Measurements from ENCODE around the gene TRIM63.

- TF ChIP-seq CTCF (IDR thresholded peaks at IDR 0.05) = no peak
- peak; percentile 27 to 75 for TF ChIP-seq POLR2A (IDR thresholded peaks at IDR 0.05)
Measured at GRCh38 chr1:26111530-26112406, 44.3 kb upstream of the TRIM63 start, which contains the start of gene PDIK1L.
